GM12873 (cell line): ENCODE measurements around the gene KCNC2.

Experiments used
- CTCF ChIP-seq: IDR thresholded peaks from 2 replicates; pipeline ENCODE4 v1.5.1; 2012; ENCODE audit warnings: low read depth, mild to moderate bottlenecking, moderate library complexity, low read length, control low read depth; ENCODE audit not compliant: insufficient read depth; ENCODE audit errors: missing control alignments

Gene KCNC2

GRCh38 chr12:75099210-75099609, 110.4 kb downstream of the KCNC2 start:
- no peak for TF ChIP-seq CTCF

GRCh38 chr12:75097003-75097402, 112.6 kb downstream of the KCNC2 start:
- no peak for TF ChIP-seq CTCF

GRCh38 chr12:75087654-75088053, 122.0 kb downstream of the KCNC2 start:
- no peak for TF ChIP-seq CTCF

- no peak for TF ChIP-seq CTCF
Measured at GRCh38 chr12:75086091-75087038, 123.3 kb downstream of the KCNC2 start.

GRCh38 chr12:75081305-75081704, 128.3 kb downstream of the KCNC2 start:
- TF ChIP-seq CTCF, result no peak

GRCh38 chr12:75080582-75080981, 129.1 kb downstream of the KCNC2 start:
- TF ChIP-seq CTCF, result no peak

- TF ChIP-seq CTCF, result no peak
Measured at GRCh38 chr12:75065482-75065881, 144.2 kb downstream of the KCNC2 start.
